ENCODE results near the gene EMILIN2.

Gene EMILIN2

GRCh38 chr18:2964361-2965010, 117.7 kb downstream of the EMILIN2 start:
- Histone ChIP-seq H3K27me3 (ENCODE audit: insufficient read depth, poor library complexity, severe bottlenecking) (no peaks in the 10 kb centered on the region), H3K27ac (replicated peaks) (no peak overlapping the region), H3K4me3 (replicated peaks; ENCODE audit: insufficient read depth, low read length) (no peak overlapping the region)
- no peak for DNase-seq (ENCODE audit: low read depth in 1 of 2, low spot score in 1 of 2)
- TF ChIP-seq, protein P1, sequence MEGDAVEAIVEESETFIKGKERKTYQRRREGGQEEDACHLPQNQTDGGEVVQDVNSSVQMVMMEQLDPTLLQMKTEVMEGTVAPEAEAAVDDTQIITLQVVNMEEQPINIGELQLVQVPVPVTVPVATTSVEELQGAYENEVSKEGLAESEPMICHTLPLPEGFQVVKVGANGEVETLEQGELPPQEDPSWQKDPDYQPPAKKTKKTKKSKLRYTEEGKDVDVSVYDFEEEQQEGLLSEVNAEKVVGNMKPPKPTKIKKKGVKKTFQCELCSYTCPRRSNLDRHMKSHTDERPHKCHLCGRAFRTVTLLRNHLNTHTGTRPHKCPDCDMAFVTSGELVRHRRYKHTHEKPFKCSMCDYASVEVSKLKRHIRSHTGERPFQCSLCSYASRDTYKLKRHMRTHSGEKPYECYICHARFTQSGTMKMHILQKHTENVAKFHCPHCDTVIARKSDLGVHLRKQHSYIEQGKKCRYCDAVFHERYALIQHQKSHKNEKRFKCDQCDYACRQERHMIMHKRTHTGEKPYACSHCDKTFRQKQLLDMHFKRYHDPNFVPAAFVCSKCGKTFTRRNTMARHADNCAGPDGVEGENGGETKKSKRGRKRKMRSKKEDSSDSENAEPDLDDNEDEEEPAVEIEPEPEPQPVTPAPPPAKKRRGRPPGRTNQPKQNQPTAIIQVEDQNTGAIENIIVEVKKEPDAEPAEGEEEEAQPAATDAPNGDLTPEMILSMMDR (IDR thresholded peaks at IDR 0.05; ENCODE audit: insufficient read depth, low read length): no peak
- TF ChIP-seq SPI1 (IDR thresholded peaks at IDR 0.05; ENCODE audit: borderline replicate concordance, low read depth) (no peak), POLR2AphosphoS5 (IDR thresholded peaks at IDR 0.05; ENCODE audit: low read depth) (no peak), GABPA (IDR thresholded peaks at IDR 0.05; ENCODE audit: low read depth) (no peak)
- TF ChIP-seq, protein P2, sequence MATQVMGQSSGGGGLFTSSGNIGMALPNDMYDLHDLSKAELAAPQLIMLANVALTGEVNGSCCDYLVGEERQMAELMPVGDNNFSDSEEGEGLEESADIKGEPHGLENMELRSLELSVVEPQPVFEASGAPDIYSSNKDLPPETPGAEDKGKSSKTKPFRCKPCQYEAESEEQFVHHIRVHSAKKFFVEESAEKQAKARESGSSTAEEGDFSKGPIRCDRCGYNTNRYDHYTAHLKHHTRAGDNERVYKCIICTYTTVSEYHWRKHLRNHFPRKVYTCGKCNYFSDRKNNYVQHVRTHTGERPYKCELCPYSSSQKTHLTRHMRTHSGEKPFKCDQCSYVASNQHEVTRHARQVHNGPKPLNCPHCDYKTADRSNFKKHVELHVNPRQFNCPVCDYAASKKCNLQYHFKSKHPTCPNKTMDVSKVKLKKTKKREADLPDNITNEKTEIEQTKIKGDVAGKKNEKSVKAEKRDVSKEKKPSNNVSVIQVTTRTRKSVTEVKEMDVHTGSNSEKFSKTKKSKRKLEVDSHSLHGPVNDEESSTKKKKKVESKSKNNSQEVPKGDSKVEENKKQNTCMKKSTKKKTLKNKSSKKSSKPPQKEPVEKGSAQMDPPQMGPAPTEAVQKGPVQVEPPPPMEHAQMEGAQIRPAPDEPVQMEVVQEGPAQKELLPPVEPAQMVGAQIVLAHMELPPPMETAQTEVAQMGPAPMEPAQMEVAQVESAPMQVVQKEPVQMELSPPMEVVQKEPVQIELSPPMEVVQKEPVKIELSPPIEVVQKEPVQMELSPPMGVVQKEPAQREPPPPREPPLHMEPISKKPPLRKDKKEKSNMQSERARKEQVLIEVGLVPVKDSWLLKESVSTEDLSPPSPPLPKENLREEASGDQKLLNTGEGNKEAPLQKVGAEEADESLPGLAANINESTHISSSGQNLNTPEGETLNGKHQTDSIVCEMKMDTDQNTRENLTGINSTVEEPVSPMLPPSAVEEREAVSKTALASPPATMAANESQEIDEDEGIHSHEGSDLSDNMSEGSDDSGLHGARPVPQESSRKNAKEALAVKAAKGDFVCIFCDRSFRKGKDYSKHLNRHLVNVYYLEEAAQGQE (IDR thresholded peaks at IDR 0.05; ENCODE audit: insufficient replicate concordance, low read depth): no peak

All from HL-60 (cell line).